HL-60 (cell line): Measurements from ENCODE around the gene ID1.

Experiments used
- DNase-seq, 2 experiments: peaks; one replicate each; pipeline ENCODE4 v3.0.0-alpha.2; 2010 to 2020; ENCODE audit warnings: low read depth in 1 of 2, low spot score in 1 of 2
- H3K27ac ChIP-seq: fragments of 250-450 bp; sonication (Bioruptor Pico); replicated peaks from 2 replicates; pipeline ENCODE4 v1.5.1; 2020; ENCODE audit warnings: mild to moderate bottlenecking, moderate library complexity
- H3K27me3 ChIP-seq: fragments of 250-450 bp; sonication (Bioruptor Pico); 2 replicates; pipeline ENCODE4 v1.5.1; 2021; ENCODE audit warnings: mild to moderate bottlenecking, moderate library complexity; ENCODE audit not compliant: insufficient read depth, poor library complexity, severe bottlenecking
- H3K4me3 ChIP-seq: replicated peaks from 2 replicates; pipeline ENCODE4 v1.5.1; 2011; ENCODE audit warnings: mild to moderate bottlenecking, control low read depth, low read length; ENCODE audit not compliant: insufficient read depth
- GABPA ChIP-seq: IDR thresholded peaks from 2 replicates; pipeline ENCODE4 v1.6.1; 2012; ENCODE audit warnings: low read depth
- POLR2AphosphoS5 ChIP-seq: IDR thresholded peaks from 2 replicates; pipeline ENCODE4 v1.6.1; 2012; ENCODE audit warnings: low read depth
- SPI1 ChIP-seq: IDR thresholded peaks from 2 replicates; pipeline ENCODE4 v1.6.1; 2012; ENCODE audit warnings: low read depth, mild to moderate bottlenecking, borderline replicate concordance
- TF ChIP-seq, protein P1 (sequence below): IDR thresholded peaks from 2 replicates; pipeline ENCODE4 v1.6.1; 2012; ENCODE audit warnings: low read depth; ENCODE audit not compliant: insufficient replicate concordance
- TF ChIP-seq, protein P2 (sequence below): IDR thresholded peaks from one replicate; pipeline ENCODE4 v1.5.1; 2011; ENCODE audit warnings: low read length, control low read depth, inconsistent platforms; ENCODE audit not compliant: insufficient read depth

ID1 gene

DNA sequence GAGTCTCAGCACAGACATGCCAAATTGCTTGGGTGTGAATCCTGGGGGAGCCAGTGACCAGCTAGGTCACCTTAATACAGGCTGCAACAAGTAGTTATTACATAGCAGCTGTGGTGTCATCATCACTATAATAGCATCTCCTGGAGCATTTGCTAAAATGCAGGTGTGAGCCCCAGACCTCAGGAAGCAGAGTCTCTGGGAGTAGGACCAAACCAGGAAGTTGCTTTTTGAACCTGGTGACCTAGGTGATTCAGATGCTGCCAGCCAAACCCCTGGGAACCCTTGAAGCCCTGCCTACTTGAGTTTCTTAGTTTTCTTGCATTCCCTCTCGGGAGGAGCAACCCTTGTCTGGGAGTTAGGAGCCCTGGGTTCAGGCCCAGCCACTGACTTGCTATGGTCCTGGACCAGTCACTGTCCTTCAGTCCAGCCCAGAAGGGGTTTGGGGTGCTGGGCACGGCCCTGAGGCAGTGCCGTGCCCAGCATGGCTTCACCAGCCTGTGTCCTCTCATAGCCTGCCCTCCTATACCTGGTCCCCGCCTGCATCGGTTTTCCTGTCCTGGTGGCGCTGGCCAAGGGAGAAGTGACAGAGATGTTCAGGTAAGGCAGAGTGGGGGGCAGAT lies 39.3 kb upstream of the ID1 start:
- no peak for DNase-seq
- Histone ChIP-seq H3K4me3 (no peak overlapping the region), H3K27ac (no peak overlapping the region), H3K27me3 (no peaks in the 10 kb centered on the region)
- no peak for TF ChIP-seq POLR2AphosphoS5
- TF ChIP-seq SPI1: no peak
- TF ChIP-seq, protein P1, sequence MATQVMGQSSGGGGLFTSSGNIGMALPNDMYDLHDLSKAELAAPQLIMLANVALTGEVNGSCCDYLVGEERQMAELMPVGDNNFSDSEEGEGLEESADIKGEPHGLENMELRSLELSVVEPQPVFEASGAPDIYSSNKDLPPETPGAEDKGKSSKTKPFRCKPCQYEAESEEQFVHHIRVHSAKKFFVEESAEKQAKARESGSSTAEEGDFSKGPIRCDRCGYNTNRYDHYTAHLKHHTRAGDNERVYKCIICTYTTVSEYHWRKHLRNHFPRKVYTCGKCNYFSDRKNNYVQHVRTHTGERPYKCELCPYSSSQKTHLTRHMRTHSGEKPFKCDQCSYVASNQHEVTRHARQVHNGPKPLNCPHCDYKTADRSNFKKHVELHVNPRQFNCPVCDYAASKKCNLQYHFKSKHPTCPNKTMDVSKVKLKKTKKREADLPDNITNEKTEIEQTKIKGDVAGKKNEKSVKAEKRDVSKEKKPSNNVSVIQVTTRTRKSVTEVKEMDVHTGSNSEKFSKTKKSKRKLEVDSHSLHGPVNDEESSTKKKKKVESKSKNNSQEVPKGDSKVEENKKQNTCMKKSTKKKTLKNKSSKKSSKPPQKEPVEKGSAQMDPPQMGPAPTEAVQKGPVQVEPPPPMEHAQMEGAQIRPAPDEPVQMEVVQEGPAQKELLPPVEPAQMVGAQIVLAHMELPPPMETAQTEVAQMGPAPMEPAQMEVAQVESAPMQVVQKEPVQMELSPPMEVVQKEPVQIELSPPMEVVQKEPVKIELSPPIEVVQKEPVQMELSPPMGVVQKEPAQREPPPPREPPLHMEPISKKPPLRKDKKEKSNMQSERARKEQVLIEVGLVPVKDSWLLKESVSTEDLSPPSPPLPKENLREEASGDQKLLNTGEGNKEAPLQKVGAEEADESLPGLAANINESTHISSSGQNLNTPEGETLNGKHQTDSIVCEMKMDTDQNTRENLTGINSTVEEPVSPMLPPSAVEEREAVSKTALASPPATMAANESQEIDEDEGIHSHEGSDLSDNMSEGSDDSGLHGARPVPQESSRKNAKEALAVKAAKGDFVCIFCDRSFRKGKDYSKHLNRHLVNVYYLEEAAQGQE: no peak
- TF ChIP-seq, protein P2, sequence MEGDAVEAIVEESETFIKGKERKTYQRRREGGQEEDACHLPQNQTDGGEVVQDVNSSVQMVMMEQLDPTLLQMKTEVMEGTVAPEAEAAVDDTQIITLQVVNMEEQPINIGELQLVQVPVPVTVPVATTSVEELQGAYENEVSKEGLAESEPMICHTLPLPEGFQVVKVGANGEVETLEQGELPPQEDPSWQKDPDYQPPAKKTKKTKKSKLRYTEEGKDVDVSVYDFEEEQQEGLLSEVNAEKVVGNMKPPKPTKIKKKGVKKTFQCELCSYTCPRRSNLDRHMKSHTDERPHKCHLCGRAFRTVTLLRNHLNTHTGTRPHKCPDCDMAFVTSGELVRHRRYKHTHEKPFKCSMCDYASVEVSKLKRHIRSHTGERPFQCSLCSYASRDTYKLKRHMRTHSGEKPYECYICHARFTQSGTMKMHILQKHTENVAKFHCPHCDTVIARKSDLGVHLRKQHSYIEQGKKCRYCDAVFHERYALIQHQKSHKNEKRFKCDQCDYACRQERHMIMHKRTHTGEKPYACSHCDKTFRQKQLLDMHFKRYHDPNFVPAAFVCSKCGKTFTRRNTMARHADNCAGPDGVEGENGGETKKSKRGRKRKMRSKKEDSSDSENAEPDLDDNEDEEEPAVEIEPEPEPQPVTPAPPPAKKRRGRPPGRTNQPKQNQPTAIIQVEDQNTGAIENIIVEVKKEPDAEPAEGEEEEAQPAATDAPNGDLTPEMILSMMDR: no peak

GRCh38 chr20:31566319-31566657 lies 38.8 kb upstream of the ID1 start:
- no peaks in the 10 kb centered on the region for H3K27me3 ChIP-seq
- TF ChIP-seq, protein P1: no peak
- TF ChIP-seq SPI1 (no peak), GABPA (no peak), POLR2AphosphoS5 (no peak)
- TF ChIP-seq, protein P2: no peak
- no peak overlapping the region for H3K4me3 ChIP-seq
- DNase-seq: no peak
- H3K27ac ChIP-seq: no peak overlapping the region

GRCh38 chr20:31566658-31567379 lies 38.3 kb upstream of the ID1 start:
- no peak overlapping the region for H3K27ac ChIP-seq
- DNase-seq: no peak
- no peak overlapping the region for H3K4me3 ChIP-seq

More at GRCh38 chr20:31566658-31567379, 38.3 kb upstream of the ID1 start:
- H3K27me3 ChIP-seq: no peaks in the 10 kb centered on the region
- TF ChIP-seq GABPA: no peak
- TF ChIP-seq, protein P1: no peak
- no peak for TF ChIP-seq POLR2AphosphoS5
- TF ChIP-seq, protein P2: no peak
- TF ChIP-seq SPI1: no peak
